NCI-H748 (cell line): ENCODE results near the gene FGFBP3.
A peak's percentile ranks its signal among the peaks of the same experiment; 100 is the strongest.
"Not testable (repeated sequence)": the region's sequence is repeated elsewhere in the genome, so short reads cannot be mapped to it uniquely, and the experiment has no call there.

ENCODE experiments used
- DNase-seq: peaks from one replicate; lab custom pipeline; 2025; ENCODE audit not compliant: unreplicated experiment; lab: John Stamatoyannopoulos, UW

Gene FGFBP3

GRCh38 chr10:91901784-91902677 lies 7.3 kb downstream of the FGFBP3 start:
- no peak for DNase-seq

- no peak for DNase-seq
Observed at GRCh38 chr10:91897421-91897820, 11.9 kb downstream of the FGFBP3 start.

GRCh38 chr10:91896212-91896756 lies 13.0 kb downstream of the FGFBP3 start:
- DNase-seq: no peak

- not testable (repeated sequence) for DNase-seq
Observed at GRCh38 chr10:91894261-91894685, 15.0 kb downstream of the FGFBP3 start.

- DNase-seq: no peak
Observed at GRCh38 chr10:91893051-91893450, 16.2 kb downstream of the FGFBP3 start.

DNA sequence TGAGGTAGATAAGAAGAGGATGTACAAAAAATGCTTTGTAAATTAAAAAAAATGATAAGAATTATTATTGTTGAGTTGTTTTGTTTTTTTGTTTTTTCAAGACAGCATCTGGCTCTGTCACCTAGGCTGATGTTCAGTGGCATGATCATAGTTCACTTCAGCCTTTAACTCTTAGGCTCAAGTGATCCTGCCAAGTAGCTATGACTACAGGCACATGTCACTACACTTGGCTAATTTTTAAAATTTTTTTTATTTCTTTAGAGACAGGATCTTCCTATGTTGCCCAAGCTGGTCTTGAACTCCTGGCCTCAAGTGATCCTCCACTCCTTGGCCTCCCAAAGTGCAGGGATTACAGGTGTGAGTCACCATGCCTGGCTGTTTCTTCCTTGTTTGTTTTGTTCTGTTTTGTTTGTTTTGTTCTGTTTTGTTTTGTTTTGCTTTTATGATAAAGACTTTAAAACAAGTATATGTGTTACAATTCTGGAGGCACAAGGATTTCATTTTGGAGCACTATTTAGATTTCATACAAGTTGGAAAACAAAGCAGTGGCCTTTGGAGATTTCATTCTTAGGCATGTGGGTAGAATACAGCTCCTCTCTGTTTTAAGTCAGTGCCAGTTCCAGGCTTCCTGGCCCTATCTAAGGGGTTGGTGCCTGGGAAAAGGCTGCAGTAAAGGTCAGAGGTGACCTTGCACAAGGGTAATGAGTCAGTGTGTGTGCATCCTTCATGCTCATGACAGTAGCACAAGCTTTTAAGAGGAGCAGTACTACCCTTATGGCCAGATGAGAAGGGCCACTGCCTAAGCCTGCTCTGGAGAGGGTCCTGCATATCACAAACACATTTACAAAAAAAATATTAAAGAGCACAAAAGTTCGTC lies 17.9 kb downstream of the FGFBP3 start:
- no peak for DNase-seq

DNA sequence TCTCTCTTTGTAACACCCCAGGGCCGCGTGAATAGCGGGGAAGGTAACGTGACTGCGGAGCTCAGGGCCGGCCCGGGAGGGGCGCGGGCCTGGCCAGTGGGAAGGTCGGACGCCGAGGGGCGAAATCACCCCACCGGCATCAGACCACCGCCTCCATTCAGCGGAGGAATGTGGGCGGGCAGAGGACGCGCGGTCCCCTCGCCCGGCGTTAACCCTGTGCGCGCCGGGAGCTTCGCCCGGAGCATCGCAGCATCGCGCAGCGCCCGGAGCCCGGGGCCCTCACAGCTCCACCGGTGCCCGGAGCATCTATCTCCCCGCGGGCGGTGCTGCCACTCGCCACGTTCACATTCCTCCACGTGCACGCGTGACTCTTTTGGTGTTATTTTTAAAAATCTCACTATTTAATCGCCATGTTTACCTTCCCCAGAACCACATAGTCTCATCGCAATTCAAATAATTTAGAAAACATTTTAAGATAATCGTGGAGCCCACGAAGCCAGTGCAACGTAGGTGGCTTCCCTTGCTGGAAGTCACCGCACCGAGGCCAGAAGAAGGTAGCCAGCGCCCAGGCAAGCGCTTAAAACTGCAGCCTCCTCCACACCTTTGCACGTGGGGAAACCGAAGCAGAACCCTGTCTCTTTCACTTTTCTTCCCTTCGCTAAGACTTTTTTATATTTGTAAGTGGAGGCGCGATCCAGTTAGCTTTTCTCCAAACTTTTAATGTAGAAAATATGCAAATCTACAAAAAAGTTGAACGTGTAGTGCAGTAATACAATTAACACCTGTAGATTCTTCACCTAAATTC lies 21.8 kb downstream of the FGFBP3 start:
- peak; percentile 77 for DNase-seq

DNA sequence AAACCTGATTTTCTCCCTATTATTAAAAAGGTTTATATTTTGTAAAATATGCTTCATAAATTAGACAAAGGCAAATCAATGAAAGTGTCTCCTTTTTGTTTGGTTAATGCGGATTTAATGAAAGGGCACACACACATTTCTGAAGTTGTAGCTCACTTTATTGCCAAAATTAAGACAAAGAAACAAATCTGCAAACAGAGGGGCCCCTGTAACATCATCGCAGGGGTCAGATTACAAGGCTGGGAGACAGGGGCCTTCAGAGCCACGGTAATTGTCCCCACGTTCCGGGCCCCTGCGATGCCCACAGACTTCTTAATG lies 22.4 kb downstream of the FGFBP3 start:
- DNase-seq: no peak

DNA sequence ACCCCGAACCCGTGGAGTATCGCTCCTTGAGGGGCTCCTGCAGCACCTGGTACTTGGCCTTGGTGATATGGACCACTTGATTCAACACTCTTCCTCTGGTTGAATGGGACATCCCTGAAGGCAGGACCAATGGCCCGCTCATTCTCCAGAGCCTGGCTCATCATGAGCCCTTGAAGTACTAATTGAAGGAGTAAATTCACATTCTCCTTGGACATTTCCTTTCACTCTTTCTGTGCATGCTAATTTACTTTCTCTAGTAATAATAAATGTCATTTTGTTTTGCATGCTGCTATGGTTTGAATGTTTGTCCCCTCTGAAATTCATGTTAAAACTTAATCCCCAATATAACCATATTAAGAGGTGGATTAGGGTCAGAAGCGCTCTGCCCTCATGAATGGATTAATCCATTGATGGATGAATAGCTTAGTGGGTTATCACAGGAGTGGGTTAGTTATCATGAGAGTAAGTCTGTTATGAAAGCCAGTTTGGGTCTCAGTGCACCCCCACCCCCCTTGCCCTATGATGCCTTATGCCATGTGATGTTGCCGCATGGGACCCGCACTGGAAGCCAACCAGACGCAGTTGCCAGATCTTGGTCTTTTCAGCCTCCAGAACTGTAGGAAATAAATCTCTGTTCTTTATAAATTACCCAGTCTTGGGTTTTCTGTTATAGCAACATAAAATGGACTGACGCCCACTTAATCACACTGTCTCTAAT lies 23.8 kb downstream of the FGFBP3 start:
- DNase-seq: no peak

DNA sequence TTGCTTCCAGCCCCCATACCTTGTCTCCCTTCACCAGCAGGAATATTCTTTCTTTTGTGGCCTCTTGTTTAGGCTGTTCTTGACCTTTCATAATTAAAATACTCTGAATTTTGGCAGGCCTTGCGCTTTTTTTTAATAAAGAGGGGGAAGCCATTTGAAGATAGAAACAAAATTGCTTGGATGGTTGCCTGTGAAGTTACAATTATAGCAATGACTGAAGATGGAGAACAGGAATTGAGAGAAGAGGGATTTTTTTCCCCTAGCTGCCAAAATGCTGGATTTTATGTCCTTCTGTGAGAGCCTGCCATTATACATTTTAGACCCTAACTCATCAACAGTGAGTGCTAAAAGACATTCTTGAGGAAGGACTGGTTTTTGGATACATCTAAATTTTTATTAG lies 24.8 kb downstream of the FGFBP3 start:
- DNase-seq: no peak

GRCh38 chr10:91883549-91884444 lies 25.5 kb downstream of the FGFBP3 start:
- DNase-seq: no peak

DNA sequence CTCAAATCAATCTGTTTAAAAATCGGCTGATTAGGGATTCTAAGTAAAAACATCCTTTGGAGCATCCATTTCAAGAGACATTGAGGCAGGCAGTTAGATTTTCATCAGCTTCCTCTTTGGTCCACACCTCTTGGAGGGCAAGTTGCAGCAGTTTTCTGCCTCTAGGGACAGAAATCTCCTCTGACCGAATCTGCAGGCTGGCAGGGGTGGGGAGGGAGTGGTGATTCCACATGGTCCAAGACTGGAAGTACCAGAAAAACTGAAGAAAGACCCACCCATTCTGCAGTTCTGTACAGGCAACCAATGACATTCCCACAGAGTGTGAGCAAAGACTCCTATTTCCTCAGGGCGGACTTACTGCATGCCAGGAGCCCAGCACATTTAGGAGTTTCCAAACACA lies 29.0 kb downstream of the FGFBP3 start:
- no peak for DNase-seq

DNA sequence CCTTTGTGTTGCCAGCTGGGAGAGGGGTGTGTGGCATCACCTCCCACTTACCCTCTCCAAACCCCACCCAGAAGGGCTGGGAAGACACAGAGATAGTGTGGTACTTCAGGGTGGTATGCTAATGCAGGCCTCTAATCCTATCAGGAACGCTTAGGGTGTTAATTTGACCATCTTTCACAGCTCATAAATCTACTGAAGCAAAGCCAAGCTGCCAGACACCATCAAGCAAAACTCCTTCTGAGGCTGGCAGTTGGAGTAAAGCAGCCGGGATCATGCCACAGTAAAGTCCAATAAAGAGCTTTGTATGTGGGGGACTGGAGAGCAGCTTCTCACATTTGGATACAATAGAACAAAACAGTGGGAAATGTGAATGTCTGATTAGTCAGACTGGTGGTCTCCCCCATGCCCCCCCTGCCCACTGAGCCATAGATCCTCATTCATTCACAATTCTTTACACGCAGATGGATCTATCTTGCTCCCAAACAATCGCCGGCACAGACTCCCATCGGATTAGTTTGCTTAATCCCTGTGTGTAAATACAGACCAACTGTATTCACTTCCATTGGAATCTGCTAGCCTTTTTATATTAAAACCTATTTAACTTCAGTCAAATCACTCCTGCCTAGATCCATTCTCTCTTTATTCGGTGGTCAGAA lies 29.6 kb downstream of the FGFBP3 start:
- DNase-seq: no peak

GRCh38 chr10:91875779-91876178 lies 33.5 kb downstream of the FGFBP3 start:
- DNase-seq: no peak

- DNase-seq: no peak
Observed at GRCh38 chr10:91875156-91875555, 34.1 kb downstream of the FGFBP3 start.

DNA sequence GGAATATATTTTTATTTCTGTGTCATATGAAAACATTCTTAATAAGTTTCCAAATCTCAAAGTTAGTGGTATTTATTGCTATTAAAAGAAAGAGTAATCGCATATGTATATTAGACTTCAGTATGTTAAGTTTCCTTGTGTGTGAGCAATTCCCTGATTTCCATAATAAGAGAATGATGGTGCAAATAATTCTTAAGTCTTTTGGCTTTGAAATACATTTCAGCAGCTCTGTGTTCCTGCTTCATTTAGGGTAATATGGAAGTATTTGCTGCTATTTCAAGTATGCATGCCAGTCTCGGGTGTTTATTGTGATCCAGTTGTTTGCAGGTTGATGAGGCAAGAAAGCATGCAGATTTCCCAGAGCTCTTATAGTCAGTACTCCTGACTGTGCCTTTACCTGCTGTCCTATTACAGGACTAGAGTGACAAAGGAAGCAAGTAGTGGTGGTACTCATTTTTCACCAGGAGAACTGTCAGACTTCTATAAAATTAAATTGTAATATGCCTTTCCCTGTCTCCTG lies 43.7 kb downstream of the FGFBP3 start:
- no peak for DNase-seq

DNA sequence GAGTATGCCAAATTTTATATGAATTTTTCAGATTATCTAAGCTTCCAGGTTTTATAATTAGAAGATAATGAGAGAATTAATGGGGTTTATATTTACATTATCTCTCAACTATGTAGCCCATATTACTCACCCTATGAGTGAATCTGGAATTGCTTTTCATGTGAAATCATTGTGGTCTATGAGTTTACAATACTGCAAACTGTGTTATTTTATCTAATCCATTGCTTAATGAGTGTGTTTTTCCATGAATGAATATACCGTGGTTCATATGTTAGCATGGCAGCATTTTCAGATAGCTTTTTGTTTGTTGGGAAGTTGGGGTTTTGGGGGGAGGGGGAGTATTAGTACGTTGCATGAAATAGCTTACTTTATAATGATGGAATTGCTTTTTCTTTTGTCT lies 44.5 kb downstream of the FGFBP3 start:
- DNase-seq: no peak

- DNase-seq: no peak
Observed at GRCh38 chr10:91864099-91864498, 45.2 kb downstream of the FGFBP3 start.

DNA sequence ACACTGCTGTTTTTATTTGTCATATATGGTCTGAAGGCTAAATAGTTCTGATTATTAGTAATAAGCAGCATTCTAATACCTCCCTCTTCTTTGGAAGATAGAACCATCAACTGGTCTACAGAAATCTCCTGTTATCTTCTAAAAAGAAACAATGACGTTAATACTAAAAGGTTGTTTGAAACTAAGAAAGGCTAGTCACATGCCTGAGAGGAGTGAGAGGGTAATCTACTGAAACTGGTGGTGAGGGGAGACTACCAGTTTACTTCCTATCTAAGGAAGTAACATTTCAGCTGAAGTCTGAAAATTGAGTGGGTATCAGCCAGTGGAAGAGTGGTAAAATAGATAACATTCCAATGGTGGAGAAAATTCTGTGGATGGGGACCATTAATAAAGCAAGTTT lies 48.4 kb downstream of the FGFBP3 start:
- DNase-seq: no peak
